Left lung (tissue), 10 donors: ENCODE measurements around the gene PLXNA1. TPM values are rescaled to one million over a fixed set of nuclear protein-coding genes. Genes with fewer than 3 reads are reported as not detected.

Source experiments
- ATAC-seq: fragments of 200-7000 bp; cut with Tn5 transposase; one replicate; pipeline ENCODE4 v1.9.1; 2020; ENCODE audit warnings: moderate library complexity
- DNase-seq, 4 donors: peaks; one replicate each; pipeline ENCODE4 v3.0.0-alpha.2; 2013 to 2020
- H3K27ac ChIP-seq, 2 donors: fragments of 200-600 bp; sonication (generic) in 1 of 2; one replicate each; pipeline versions ENCODE4 v1.5.0 to v1.8.0; 2020 to 2021
- H3K27me3 ChIP-seq, 2 donors: fragments of 200-600 bp; sonication (generic) in 1 of 2; one replicate each; pipeline versions ENCODE4 v1.5.0 to v1.8.0; 2020 to 2021
- H3K36me3 ChIP-seq, 2 donors: fragments of 200-600 bp; sonication (generic) in 1 of 2; one replicate each; pipeline versions ENCODE4 v1.5.0 to v1.8.0; 2020 to 2021
- H3K4me1 ChIP-seq, 2 donors: fragments of 200-600 bp; one replicate each; pipeline ENCODE4 v1.8.0; 2021
- H3K4me3 ChIP-seq, 2 donors: fragments of 200-600 bp; sonication (generic) in 1 of 2; one replicate each; pipeline versions ENCODE4 v1.5.0 to v1.8.0; 2020 to 2021; ENCODE audit warnings: mild to moderate bottlenecking in 1 of 2
- H3K9me3 ChIP-seq, 2 donors: fragments of 200-600 bp; sonication (generic) in 1 of 2; one replicate each; pipeline versions ENCODE4 v1.5.0 to v1.8.0; 2020 to 2021
- intact Hi-C, 2 donors: fragments of 100-400 bp; cut with DNase I; formaldehyde crosslinking; loops; one replicate each; pipeline versions ENCODE4 v1.11.2 to v1.14.2; 2022
- polyA plus RNA-seq, 6 donors: library from polyadenylated mRNA; unstranded; fragments of 120-200 nt; gene quantifications; one replicate each; pipeline ENCODE4 v1.2.1, GENCODE V29; 2013; ENCODE audit not compliant: insufficient read length in 6 of 6
- total RNA-seq, 2 donors: library from RNA; stranded (reverse); fragmentation: NEBNext Ultra II Directional; extraction: Animal tissue kit (Norgen Biotek cat#: 25700); gene quantifications; one replicate each; pipeline ENCODE4 v1.2.1, GENCODE V29; 2021
- TF ChIP-seq, protein P1 (sequence below), 2 donors: fragments of 200-600 bp; sonication (generic) in 1 of 2; IDR thresholded peaks; one replicate each; pipeline versions ENCODE4 v1.5.0 to v1.8.0; 2021; ENCODE audit warnings: antibody characterized with exemption in 2 of 2
- donor health status: DM: no; HTN: yes; CAD: no.
- donor health status: DM: no; HTN: no; CAD: no.

The PLXNA1 gene
- total and polyA plus RNA-seq, 8 donors, result 27.2 to 64.6 (median 32.0) TPM

DNA sequence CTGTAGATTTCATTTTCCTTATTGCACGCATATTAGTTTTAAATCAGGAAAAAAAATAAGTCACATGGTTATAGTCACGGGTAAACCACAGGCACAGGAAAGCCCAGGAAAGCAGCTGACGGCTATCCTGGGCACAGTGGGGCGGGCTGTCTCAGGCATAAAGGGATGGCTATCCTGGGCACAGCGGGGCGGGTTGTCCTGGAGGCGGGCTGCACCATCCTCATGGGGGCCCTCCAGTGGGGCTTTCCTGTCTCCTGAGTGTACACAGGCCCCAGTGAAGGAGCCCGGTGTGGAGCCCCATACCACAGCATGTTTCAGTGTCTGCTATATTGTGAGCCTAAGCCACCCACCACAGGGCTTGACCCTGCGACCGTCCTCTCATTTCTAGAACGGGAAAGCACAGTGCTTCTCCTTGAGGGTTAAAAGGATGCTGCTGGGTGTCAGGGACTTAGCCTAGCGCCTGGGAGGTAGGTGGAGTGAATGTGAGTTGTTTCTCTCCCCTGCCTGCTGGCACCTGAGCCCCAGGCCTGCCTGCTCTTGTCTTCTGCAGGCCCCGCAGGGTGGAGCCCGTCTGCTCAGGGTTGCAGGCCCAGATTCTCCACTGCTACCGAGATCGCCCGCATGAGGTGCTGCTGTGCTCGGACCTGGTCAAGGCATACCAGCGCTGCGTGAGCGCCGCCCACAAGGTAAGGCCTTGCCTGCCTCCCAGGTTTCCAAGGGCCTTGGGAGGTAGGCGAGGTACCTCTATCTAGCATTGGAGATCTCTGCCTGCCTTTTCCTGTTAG is 25.9 kb upstream of the PLXNA1 start:
- peaks cover 7 to 15% of the 10 kb centered on the region in 2 donors for H3K4me1 ChIP-seq
- no peak overlapping the region for H3K4me3 ChIP-seq
- ATAC-seq (no peak), DNase-seq (peak in 2 of 4 donors; percentile 27 to 71)
- no peaks in the 10 kb centered on the region for H3K36me3 ChIP-seq
- H3K27ac ChIP-seq, result no peak overlapping the region
- no peaks in the 10 kb centered on the region for H3K9me3 ChIP-seq
- intact Hi-C loops, result no loop called here
- no peaks in the 10 kb centered on the region for H3K27me3 ChIP-seq
- TF ChIP-seq, protein P1, sequence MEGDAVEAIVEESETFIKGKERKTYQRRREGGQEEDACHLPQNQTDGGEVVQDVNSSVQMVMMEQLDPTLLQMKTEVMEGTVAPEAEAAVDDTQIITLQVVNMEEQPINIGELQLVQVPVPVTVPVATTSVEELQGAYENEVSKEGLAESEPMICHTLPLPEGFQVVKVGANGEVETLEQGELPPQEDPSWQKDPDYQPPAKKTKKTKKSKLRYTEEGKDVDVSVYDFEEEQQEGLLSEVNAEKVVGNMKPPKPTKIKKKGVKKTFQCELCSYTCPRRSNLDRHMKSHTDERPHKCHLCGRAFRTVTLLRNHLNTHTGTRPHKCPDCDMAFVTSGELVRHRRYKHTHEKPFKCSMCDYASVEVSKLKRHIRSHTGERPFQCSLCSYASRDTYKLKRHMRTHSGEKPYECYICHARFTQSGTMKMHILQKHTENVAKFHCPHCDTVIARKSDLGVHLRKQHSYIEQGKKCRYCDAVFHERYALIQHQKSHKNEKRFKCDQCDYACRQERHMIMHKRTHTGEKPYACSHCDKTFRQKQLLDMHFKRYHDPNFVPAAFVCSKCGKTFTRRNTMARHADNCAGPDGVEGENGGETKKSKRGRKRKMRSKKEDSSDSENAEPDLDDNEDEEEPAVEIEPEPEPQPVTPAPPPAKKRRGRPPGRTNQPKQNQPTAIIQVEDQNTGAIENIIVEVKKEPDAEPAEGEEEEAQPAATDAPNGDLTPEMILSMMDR (IDR thresholded peaks at IDR 0.05), result no peak

DNA sequence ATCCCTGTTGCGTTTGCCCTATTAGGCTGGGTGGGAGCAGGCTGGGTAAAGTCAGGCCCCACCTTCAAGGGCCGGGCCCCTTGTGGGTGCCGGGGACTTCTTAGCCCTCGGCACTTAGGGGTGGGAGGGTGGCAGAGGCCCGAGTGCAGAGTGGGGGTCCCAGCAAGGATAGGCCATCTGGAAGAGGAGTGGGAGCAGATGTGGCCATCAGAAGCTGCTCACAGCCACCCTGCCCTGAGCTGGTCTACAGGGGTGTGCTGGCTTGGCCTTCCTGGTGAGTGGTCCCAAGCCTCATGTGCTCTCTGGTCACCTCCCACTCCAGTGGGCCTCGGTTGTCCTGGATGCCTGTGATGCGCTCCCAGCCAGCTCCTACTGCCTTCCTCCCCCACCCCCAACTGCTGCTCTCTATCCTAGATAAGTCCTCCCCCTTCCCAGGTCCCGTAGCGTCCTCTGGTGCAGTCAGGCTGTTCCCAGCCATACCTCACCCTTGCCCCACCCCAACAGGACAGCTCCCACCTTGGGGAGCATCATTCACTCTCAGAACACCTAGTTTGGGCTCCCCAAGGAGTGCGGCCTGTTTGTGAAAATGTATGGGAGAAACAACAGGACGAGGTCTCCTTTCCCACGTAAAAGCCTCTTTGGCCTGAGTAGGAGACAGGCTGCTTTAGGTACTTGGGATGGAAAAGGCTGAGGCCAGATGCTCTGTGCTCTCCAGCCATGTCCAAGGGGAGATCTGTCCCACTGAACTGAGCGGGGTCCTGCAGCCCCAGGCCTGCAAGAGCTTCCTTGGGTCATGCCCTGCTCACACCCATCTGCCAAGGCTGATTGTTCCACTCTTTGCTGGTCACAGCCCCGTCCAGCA is 24.9 kb upstream of the PLXNA1 start:
- Histone ChIP-seq H3K27ac (no peak overlapping the region), H3K9me3 (no peaks in the 10 kb centered on the region)

DNA sequence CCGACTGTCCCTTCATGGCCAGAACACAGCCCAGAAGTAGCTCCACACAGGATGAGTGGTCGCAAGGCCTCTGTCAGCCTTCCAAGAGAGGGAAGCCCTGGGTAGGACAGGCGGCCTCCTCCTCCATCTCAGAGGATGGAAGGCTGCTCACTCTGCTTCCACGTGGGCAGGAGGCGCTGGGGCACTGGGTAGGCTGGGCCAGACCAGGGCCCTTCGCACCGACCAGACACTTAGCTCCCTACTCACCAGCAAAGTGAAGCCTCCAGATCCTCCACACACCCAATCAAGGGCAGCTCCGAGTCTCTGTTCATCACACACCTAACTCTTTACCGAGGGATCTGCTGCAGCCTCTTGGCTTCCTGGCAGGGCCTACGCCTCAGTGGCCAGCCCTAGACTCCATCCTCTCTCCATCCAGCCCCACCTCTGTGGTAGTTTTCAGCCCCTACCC is 24.3 kb upstream of the PLXNA1 start:
- Histone ChIP-seq H3K27ac (no peak overlapping the region), H3K36me3 (no peaks in the 10 kb centered on the region), H3K9me3 (no peaks in the 10 kb centered on the region), H3K4me3 (no peak overlapping the region), H3K27me3 (no peaks in the 10 kb centered on the region), H3K4me1 (peaks cover 7 to 15% of the 10 kb centered on the region in 2 donors)
- ATAC-seq, result no peak
- peak in 2 of 4 donors; percentile 24 to 52 for DNase-seq
- TF ChIP-seq, protein P1 (IDR thresholded peaks at IDR 0.05), result no peak
- intact Hi-C loops, result no loop called here

More for the DNA sequence above, 24.9 kb upstream of the PLXNA1 start:
- no peak overlapping the region for H3K4me3 ChIP-seq
- no peak for ATAC-seq
- DNase-seq, result peak in 2 of 4 donors; percentile 24 to 49
- intact Hi-C loops, result no loop called here
- no peaks in the 10 kb centered on the region for H3K36me3 ChIP-seq
- peaks cover 7 to 15% of the 10 kb centered on the region in 2 donors for H3K4me1 ChIP-seq
- no peaks in the 10 kb centered on the region for H3K27me3 ChIP-seq
- TF ChIP-seq, protein P1 (IDR thresholded peaks at IDR 0.05), result no peak

DNA sequence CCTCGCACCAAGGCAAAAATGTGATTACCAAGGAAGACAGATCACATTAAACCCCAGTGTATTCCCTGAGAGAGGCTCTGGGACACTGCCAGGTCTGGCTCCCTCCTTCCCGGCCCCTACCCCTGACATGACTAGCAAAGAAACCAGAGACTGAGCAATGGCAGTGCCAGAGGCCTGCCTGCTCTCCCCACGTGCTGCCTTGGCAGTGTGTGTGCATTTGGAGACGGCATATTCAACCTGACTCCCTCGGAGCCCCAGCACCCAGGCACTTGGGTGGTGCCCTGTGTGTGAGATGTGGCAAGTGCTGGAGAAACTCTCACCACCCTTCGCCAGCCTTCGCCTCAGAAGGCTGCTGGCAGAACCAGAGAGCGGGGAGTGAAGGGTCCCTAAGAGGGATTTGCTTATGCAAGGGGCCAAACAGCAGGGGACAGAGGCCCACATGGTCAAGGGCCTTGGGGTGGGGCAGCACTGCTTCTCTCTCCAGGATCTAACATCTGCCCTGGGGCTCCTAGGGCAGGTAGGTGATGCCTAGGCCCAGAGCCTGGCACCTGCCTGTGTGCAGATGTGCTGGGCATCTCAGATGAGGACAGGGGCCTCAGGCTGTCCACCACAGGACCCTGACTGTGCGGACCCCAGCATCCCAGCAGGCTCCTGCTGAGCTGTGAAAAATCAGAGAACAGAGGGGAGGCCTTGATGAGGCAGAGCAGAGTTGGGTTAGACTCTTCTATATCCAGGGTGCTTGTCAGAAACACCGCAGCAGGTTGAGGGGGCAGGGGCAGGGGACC is 23.6 kb upstream of the PLXNA1 start:
- no peak overlapping the region for H3K27ac ChIP-seq
- no peak overlapping the region for H3K4me3 ChIP-seq
- no peaks in the 10 kb centered on the region for H3K27me3 ChIP-seq
- TF ChIP-seq, protein P1 (IDR thresholded peaks at IDR 0.05), result no peak
- DNase-seq (peak in 1 of 4 donors; percentile 51), ATAC-seq (no peak)
- H3K9me3 ChIP-seq, result no peaks in the 10 kb centered on the region
- H3K36me3 ChIP-seq, result no peaks in the 10 kb centered on the region
- intact Hi-C loops, result no loop called here
- H3K4me1 ChIP-seq, result peaks cover 7 to 15% of the 10 kb centered on the region in 2 donors
